Measurements from ENCODE around the gene CFAP97D2.

Gene CFAP97D2

DNA sequence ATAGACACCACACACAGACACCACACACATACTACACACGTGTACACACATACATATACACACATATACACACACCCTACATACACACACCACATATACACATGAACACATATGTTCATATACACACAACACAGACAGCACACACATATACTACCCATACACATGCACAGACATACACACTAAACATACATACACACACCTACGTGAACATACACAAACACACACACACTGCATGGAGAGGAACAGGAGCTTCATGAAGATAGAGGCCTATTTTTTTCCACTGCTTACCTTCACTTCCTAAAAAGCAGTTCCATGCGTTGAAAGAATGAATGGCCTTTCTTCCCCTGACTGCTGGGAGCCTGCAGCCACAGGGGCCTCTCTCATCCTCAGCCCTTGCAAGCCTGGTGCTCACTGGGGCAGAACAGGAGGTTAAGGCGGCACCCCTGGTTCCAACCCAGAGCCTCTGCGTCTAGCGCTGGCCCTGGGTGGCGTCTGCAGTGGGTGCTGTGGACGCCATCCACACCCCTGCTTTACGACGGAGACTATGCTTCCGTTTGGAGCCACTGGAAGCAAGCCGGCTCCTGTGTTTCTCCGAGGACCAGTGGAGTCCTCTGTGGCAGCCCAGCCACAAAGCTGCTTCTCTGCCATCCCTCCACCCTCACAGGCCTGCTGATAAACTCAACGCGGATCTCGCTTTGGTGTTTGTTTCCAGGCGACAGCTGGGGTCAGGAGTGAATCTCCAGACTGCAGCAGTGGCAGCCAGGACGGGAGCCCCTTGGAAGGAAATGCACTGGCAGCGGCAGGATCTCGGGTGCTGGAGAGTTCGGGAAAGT, 44.7 kb upstream of the CFAP97D2 start:
- Histone ChIP-seq H3K9ac (ENCODE audit: insufficient read length) (no peak overlapping the region), H3K36me3 (ENCODE audit: insufficient read depth, low read length) (no peaks in the 10 kb centered on the region), H3K27ac (no peak overlapping the region), H3K4me3 (no peak overlapping the region), H3K9me3 (ENCODE audit: low read depth, low read length) (no peaks in the 10 kb centered on the region)
- DNase-seq (ENCODE audit: low read depth, low spot score), result no peak
- TF ChIP-seq FOXP2 (optimal IDR thresholded peaks at IDR 0.05; ENCODE audit: control extremely low read depth, extremely low read length, insufficient read depth), result no peak
- no peak for TF ChIP-seq EZH2 (IDR thresholded peaks at IDR 0.05)
- no peak for TF ChIP-seq POLR2AphosphoS5 (IDR thresholded peaks at IDR 0.05; ENCODE audit: borderline replicate concordance, low read depth, low read length)

GRCh38 chr13:114134944-114135610, 44.0 kb upstream of the CFAP97D2 start:
- Histone ChIP-seq H3K36me3 (ENCODE audit: insufficient read depth, low read length) (no peaks in the 10 kb centered on the region), H3K9ac (ENCODE audit: insufficient read length) (no peak overlapping the region), H3K4me3 (no peak overlapping the region), H3K27ac (no peak overlapping the region), H3K9me3 (ENCODE audit: low read depth, low read length) (no peaks in the 10 kb centered on the region)
- TF ChIP-seq POLR2AphosphoS5 (IDR thresholded peaks at IDR 0.05; ENCODE audit: borderline replicate concordance, low read depth, low read length) (no peak), FOXP2 (optimal IDR thresholded peaks at IDR 0.05; ENCODE audit: control extremely low read depth, extremely low read length, insufficient read depth) (no peak), EZH2 (IDR thresholded peaks at IDR 0.05) (no peak)
- no peak for DNase-seq (ENCODE audit: low read depth, low spot score)

DNA sequence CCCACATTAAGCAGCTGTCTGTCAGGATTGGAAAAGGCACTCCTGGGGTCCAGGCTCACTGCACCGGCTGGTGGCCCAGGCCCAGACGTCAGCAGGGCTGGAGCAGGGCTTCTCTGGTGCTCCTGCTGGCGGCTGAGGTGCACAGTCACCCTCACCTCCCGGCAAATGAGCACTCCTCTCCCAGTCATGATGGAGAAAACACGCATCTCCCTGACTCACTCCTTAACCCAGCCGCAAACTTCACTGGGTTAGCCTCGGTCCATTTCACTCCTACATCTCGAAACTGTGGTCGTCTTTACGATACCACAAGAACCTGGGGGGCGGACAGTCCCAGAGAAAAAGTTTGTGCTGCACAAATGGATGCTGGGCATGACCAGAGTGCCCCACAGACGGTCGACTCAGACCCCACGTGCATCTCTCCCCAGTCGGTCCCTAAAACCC, 43.3 kb upstream of the CFAP97D2 start:
- no peak for TF ChIP-seq FOXP2 (optimal IDR thresholded peaks at IDR 0.05; ENCODE audit: control extremely low read depth, extremely low read length, insufficient read depth)
- TF ChIP-seq EZH2 (IDR thresholded peaks at IDR 0.05), result no peak
- TF ChIP-seq POLR2AphosphoS5 (IDR thresholded peaks at IDR 0.05; ENCODE audit: borderline replicate concordance, low read depth, low read length), result no peak
- Histone ChIP-seq H3K4me3 (no peak overlapping the region), H3K36me3 (ENCODE audit: insufficient read depth, low read length) (no peaks in the 10 kb centered on the region), H3K27ac (no peak overlapping the region), H3K9ac (ENCODE audit: insufficient read length) (no peak overlapping the region), H3K9me3 (ENCODE audit: low read depth, low read length) (no peaks in the 10 kb centered on the region)
- no peak for DNase-seq (ENCODE audit: low read depth, low spot score)

DNA sequence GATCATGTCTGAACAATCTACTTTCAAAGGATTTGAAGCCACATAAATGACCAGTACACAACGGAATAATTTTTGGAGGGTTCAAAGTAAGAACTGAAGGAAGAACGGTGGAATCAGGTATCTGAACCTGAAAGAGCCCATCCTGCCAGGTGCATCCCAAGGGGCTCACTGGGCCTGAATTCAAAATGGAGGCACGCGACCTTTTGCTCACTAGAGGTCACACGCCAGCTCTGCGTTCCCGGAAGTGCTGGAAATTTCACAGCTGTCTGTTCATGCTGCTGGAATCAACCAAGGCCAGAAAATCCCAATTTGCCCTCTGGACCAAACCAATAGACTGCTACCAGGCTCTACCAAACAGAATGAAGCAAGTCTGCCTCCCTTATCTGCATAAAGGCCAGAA, 42.5 kb upstream of the CFAP97D2 start:
- no peak for DNase-seq (ENCODE audit: low read depth, low spot score)
- no peak overlapping the region for H3K27ac ChIP-seq
- H3K4me3 ChIP-seq, result no peak overlapping the region
- no peak overlapping the region for H3K9ac ChIP-seq (ENCODE audit: insufficient read length)
- H3K9me3 ChIP-seq (ENCODE audit: low read depth, low read length), result no peaks in the 10 kb centered on the region
- TF ChIP-seq POLR2AphosphoS5 (IDR thresholded peaks at IDR 0.05; ENCODE audit: borderline replicate concordance, low read depth, low read length) (no peak), EZH2 (IDR thresholded peaks at IDR 0.05) (no peak), FOXP2 (optimal IDR thresholded peaks at IDR 0.05; ENCODE audit: control extremely low read depth, extremely low read length, insufficient read depth) (no peak)
- H3K36me3 ChIP-seq (ENCODE audit: insufficient read depth, low read length), result no peaks in the 10 kb centered on the region

- TF ChIP-seq EZH2 (IDR thresholded peaks at IDR 0.05) (no peak), POLR2AphosphoS5 (IDR thresholded peaks at IDR 0.05; ENCODE audit: borderline replicate concordance, low read depth, low read length) (no peak), FOXP2 (optimal IDR thresholded peaks at IDR 0.05; ENCODE audit: control extremely low read depth, extremely low read length, insufficient read depth) (no peak)
- no peak for DNase-seq (ENCODE audit: low read depth, low spot score)
- no peaks in the 10 kb centered on the region for H3K36me3 ChIP-seq (ENCODE audit: insufficient read depth, low read length)
- H3K4me3 ChIP-seq, result peak overlapping the region; percentile 31
- no peak overlapping the region for H3K9ac ChIP-seq (ENCODE audit: insufficient read length)
- H3K27ac ChIP-seq, result no peak overlapping the region
- H3K9me3 ChIP-seq (ENCODE audit: low read depth, low read length), result no peaks in the 10 kb centered on the region
These were observed 38.7 kb upstream of the CFAP97D2 start for GRCh38 chr13:114140131-114140905.

GRCh38 chr13:114140906-114141250, 38.2 kb upstream of the CFAP97D2 start:
- Histone ChIP-seq H3K36me3 (ENCODE audit: insufficient read depth, low read length) (no peaks in the 10 kb centered on the region), H3K9ac (ENCODE audit: insufficient read length) (no peak overlapping the region), H3K27ac (no peak overlapping the region), H3K4me3 (no peak overlapping the region), H3K9me3 (ENCODE audit: low read depth, low read length) (no peaks in the 10 kb centered on the region)
- DNase-seq (ENCODE audit: low read depth, low spot score), result no peak
- no peak for TF ChIP-seq EZH2 (IDR thresholded peaks at IDR 0.05)
- no peak for TF ChIP-seq POLR2AphosphoS5 (IDR thresholded peaks at IDR 0.05; ENCODE audit: borderline replicate concordance, low read depth, low read length)
- TF ChIP-seq FOXP2 (optimal IDR thresholded peaks at IDR 0.05; ENCODE audit: control extremely low read depth, extremely low read length, insufficient read depth), result no peak

GRCh38 chr13:114141261-114141996, 37.6 kb upstream of the CFAP97D2 start:
- Histone ChIP-seq H3K9me3 (ENCODE audit: low read depth, low read length) (no peaks in the 10 kb centered on the region), H3K4me3 (no peak overlapping the region), H3K9ac (ENCODE audit: insufficient read length) (no peak overlapping the region), H3K36me3 (ENCODE audit: insufficient read depth, low read length) (no peaks in the 10 kb centered on the region), H3K27ac (no peak overlapping the region)
- TF ChIP-seq EZH2 (IDR thresholded peaks at IDR 0.05) (no peak), FOXP2 (optimal IDR thresholded peaks at IDR 0.05; ENCODE audit: control extremely low read depth, extremely low read length, insufficient read depth) (no peak), POLR2AphosphoS5 (IDR thresholded peaks at IDR 0.05; ENCODE audit: borderline replicate concordance, low read depth, low read length) (no peak)
- DNase-seq (ENCODE audit: low read depth, low spot score), result no peak

All from SK-N-MC (cell line).